HUES48 (cell line): ENCODE measurements around the gene C15orf39.
"Not testable (repeated sequence)": the region's sequence is repeated elsewhere in the genome, so short reads cannot be mapped to it uniquely, and the experiment has no call there.

ENCODE experiments used
- H3K27ac ChIP-seq: one replicate; pipeline ENCODE4 v1.7.0; 2013; ENCODE audit warnings: low read depth, low read length, inconsistent platforms
- H3K27me3 ChIP-seq: 2 replicates; pipeline ENCODE4 v1.6.1; 2013; ENCODE audit warnings: mild to moderate bottlenecking, low read length; ENCODE audit not compliant: control insufficient read depth, insufficient read depth
- H3K36me3 ChIP-seq: 2 replicates; pipeline ENCODE4 v1.6.1; 2013; ENCODE audit warnings: low read length; ENCODE audit not compliant: control insufficient read depth, insufficient read depth
- H3K4me1 ChIP-seq: 2 replicates; pipeline ENCODE4 v1.6.1; 2013; ENCODE audit warnings: mild to moderate bottlenecking, low read length; ENCODE audit not compliant: control insufficient read depth, insufficient read depth
- H3K4me3 ChIP-seq: 2 replicates; pipeline ENCODE4 v1.5.1; 2013; ENCODE audit warnings: mild to moderate bottlenecking, low read depth, low read length
- H3K9ac ChIP-seq: 2 replicates; pipeline ENCODE4 v1.6.1; 2013; ENCODE audit warnings: mild to moderate bottlenecking, low read depth, low read length, moderate library complexity
- H3K9me3 ChIP-seq: 2 replicates; pipeline ENCODE4 v1.6.1; 2013; ENCODE audit warnings: low read length; ENCODE audit not compliant: control insufficient read depth, insufficient read depth

The C15orf39 gene

GRCh38 chr15:75234191-75234810 is 32.6 kb downstream of the C15orf39 start:
- Histone ChIP-seq H3K9ac (no peak overlapping the region), H3K4me1 (peaks cover 11% of the 10 kb centered on the region), H3K4me3 (no peak overlapping the region), H3K36me3 (no peaks in the 10 kb centered on the region), H3K27me3 (no peaks in the 10 kb centered on the region), H3K27ac (no peak overlapping the region), H3K9me3 (no peaks in the 10 kb centered on the region)

- H3K36me3 ChIP-seq: no peaks in the 10 kb centered on the region
- no peaks in the 10 kb centered on the region for H3K9me3 ChIP-seq
- peaks cover 6% of the 10 kb centered on the region for H3K4me1 ChIP-seq
- H3K27me3 ChIP-seq: no peaks in the 10 kb centered on the region
- no peak overlapping the region for H3K27ac ChIP-seq
- H3K9ac ChIP-seq: no peak overlapping the region
- H3K4me3 ChIP-seq: no peak overlapping the region
Measured at GRCh38 chr15:75235051-75235673, 33.5 kb downstream of the C15orf39 start.

GRCh38 chr15:75235760-75236729 is 34.4 kb downstream of the C15orf39 start:
- Histone ChIP-seq H3K9ac (no peak overlapping the region), H3K9me3 (no peaks in the 10 kb centered on the region), H3K27ac (no peak overlapping the region), H3K27me3 (no peaks in the 10 kb centered on the region), H3K4me1 (no peaks in the 10 kb centered on the region), H3K4me3 (no peak overlapping the region), H3K36me3 (no peaks in the 10 kb centered on the region)

GRCh38 chr15:75237316-75237982 is 35.8 kb downstream of the C15orf39 start:
- Histone ChIP-seq H3K9ac (no peak overlapping the region), H3K4me3 (no peak overlapping the region), H3K27ac (no peak overlapping the region), H3K4me1 (no peaks in the 10 kb centered on the region), H3K27me3 (no peaks in the 10 kb centered on the region), H3K9me3 (no peaks in the 10 kb centered on the region), H3K36me3 (no peaks in the 10 kb centered on the region)

GRCh38 chr15:75238150-75238549 is 36.5 kb downstream of the C15orf39 start:
- H3K27me3 ChIP-seq: no peaks in the 10 kb centered on the region
- H3K9me3 ChIP-seq: no peaks in the 10 kb centered on the region
- H3K4me1 ChIP-seq: no peaks in the 10 kb centered on the region
- H3K4me3 ChIP-seq: no peak overlapping the region
- H3K27ac ChIP-seq: no peak overlapping the region
- H3K36me3 ChIP-seq: no peaks in the 10 kb centered on the region
- no peak overlapping the region for H3K9ac ChIP-seq

GRCh38 chr15:75245741-75246140 is 44.1 kb downstream of the C15orf39 start:
- H3K4me1 ChIP-seq, H3K36me3 ChIP-seq, H3K9me3 ChIP-seq, H3K9ac ChIP-seq, H3K27me3 ChIP-seq, H3K27ac ChIP-seq, H3K4me3 ChIP-seq: not testable (repeated sequence)

- not testable (repeated sequence) for H3K27ac ChIP-seq, H3K4me3 ChIP-seq, H3K9me3 ChIP-seq, H3K9ac ChIP-seq, H3K36me3 ChIP-seq, H3K27me3 ChIP-seq
- peaks cover 19% of the 10 kb centered on the region for H3K4me1 ChIP-seq
Measured at GRCh38 chr15:75248991-75249390, 47.3 kb downstream of the C15orf39 start.

GRCh38 chr15:75249726-75250125 is 48.0 kb downstream of the C15orf39 start:
- Histone ChIP-seq H3K4me3 (no peak overlapping the region), H3K4me1 (peaks cover 19% of the 10 kb centered on the region), H3K9me3 (no peaks in the 10 kb centered on the region), H3K27me3 (no peaks in the 10 kb centered on the region), H3K27ac (no peak overlapping the region), H3K36me3 (no peaks in the 10 kb centered on the region), H3K9ac (no peak overlapping the region)

GRCh38 chr15:75251343-75251742 is 49.7 kb downstream of the C15orf39 start:
- H3K27ac ChIP-seq, H3K9ac ChIP-seq, H3K4me3 ChIP-seq, H3K9me3 ChIP-seq, H3K27me3 ChIP-seq, H3K36me3 ChIP-seq: not testable (repeated sequence)
- peaks cover 19% of the 10 kb centered on the region for H3K4me1 ChIP-seq

- H3K9ac ChIP-seq, H3K9me3 ChIP-seq, H3K27me3 ChIP-seq, H3K4me3 ChIP-seq, H3K27ac ChIP-seq, H3K36me3 ChIP-seq: not testable (repeated sequence)
- peaks cover 19% of the 10 kb centered on the region for H3K4me1 ChIP-seq
Measured at GRCh38 chr15:75252285-75252684, 50.6 kb downstream of the C15orf39 start.
